ENCODE measurements around the gene MAP2K7.
"Not testable (repeated sequence)": the region's sequence is repeated elsewhere in the genome, so short reads cannot be mapped to it uniquely, and the experiment has no call there.

Gene MAP2K7

DNA sequence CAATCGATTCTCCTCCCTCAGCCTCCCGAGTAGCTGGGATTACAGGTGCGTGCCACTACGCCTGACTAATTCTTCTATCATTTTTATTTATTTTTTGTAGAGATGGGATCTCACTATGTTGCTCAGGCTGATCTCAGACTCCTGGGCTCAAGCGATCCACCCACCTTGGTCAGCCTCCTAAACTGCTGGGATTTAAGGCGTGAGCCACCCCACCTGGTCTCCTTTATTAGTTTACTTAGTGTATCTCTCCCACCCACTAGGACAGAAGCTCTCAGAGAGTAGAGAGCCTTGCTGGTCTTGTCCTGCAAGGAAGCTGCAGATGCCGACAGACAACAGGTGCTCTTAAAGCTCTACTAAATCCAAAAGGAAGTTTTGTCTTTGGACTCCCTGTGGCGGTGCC, 17.9 kb upstream of the MAP2K7 start:
- DNase-seq: no peak

DNA sequence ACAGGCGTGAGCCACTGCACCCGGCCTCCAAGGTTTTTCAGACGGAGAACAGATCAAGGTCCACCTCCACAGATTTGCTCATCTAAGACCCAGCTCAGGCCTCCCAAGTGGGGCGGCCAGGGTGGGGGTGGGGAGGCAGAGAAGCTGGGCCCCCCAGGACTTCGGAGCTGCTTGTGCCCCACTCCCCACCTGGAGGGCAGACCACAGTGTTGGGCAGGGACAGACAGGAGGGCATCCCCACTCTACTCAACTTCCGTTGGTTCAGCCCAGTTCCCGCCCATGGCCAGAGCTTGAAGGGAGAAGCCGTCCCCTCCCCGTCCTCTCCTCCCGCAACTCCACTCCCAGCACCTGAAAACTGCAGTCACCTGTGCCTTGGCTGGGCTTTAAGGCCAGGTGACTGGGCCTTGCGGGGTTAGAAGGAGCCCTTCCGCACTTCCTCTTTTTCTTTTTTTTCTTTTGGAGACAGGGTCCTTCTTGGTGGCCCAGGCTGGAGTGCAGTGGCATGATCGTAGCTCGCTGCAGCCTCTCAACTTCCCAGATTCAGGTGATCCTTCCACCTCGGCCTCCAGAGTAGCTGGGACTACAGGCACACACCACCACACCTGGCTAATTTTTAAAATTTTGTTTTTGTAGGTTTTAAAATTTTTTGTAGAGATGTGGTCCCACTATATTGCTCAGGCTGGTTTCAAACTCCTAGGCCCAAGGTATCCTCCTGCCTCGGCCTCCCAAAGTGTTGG, 16.1 kb upstream of the MAP2K7 start:
- DNase-seq: no peak

DNA sequence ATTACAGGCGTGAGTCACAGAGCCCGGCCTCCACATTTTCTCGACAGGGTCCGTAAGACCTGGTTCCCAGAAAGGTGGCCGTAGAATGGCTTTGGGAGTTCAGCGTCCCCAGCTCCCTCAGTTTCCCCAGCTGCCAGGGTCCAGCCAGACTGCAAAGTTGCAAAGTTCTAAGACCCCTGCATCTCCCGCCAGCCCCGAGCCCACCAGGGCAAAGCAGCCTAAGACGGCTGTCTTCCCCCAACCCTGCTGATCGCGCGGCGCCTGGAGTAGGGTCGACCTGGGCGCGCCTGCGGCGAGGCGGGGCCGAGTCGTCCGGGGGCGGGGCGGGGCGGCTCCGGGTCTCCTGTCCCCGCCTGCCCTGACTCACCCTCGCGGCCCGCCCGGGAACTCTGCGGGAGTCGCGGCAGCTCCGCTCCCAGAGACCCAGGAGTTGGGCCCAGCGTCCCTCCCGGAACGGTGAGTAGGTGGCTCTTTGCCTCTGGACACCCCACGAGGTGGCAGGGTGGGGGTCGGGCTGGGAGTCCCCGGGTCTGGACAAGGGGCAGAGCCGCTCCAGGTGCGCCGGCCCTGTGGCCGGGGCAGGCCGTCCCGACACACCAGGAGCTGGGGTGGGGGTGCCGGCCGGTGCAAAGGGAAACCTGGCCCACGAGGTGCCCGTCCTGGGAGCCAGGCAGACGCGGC, 15.4 kb upstream of the MAP2K7 start, which contains the start of gene LRRC8E:
TSS of gene LRRC8E (plus strand) at position 366 of the 681 bp plus-strand sequence. CDS start 7,094 bp downstream, outside the sequence.
- peak; percentile 40 for DNase-seq

GRCh38 chr19:7888826-7889217, 14.9 kb upstream of the MAP2K7 start:
- DNase-seq: no peak

DNA sequence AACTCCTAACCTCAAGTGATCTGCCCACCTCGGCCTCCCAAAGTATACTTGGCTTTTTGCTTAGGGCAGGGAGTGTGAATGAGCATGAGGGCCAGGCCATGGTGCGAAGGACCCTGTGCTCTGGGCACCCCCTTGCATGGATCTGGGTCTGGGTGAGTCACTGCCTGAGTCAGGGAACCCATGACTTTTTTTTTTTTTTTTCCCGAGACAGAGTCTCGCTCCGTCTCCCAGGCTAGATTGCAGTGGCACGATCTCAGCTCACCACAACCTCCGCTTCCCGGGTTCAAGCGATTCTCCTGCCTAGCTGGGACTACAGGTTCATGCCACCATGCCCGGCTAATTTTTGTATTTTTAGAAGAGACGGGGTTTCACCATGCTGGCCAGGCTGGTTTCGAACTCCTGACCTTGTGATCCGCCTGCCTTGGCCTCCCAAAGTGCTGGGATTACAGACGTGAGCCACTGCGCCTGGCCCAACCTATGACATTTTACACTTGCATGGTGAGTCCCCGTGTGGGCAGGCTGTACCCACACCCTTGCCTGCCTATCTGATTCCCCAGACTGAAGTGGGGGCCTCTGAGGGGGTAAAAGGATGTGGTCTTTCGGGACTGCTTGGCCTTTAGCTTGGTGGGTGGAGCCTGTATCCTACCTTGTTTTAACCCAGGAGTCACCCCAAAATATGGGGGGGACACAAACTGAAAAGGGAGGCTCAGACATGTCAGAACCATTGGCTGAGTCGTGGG, 10.1 kb upstream of the MAP2K7 start:
- DNase-seq: not testable (repeated sequence)

- DNase-seq: no peak
These were observed 8.9 kb upstream of the MAP2K7 start for GRCh38 chr19:7894612-7895309.

DNA sequence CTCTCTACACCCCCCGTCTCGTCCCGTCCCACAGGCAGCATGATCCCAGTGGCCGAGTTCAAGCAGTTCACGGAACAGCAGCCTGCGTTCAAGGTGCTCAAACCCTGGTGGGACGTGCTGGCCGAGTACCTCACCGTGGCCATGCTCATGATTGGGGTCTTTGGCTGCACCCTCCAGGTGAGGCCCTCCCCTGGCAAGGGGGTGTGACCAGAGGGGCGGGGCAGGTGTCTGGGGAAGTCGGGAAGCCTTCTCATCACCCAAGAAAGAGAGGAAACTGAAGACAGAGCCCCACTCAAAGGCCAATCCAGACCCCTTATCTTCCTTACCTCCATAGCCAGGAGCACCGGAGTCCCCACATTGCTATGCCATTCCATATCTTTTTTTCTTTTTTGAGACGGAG, 8.1 kb upstream of the MAP2K7 start:
- no peak for DNase-seq

GRCh38 chr19:7897292-7897691, 6.4 kb upstream of the MAP2K7 start:
- no peak for DNase-seq

DNA sequence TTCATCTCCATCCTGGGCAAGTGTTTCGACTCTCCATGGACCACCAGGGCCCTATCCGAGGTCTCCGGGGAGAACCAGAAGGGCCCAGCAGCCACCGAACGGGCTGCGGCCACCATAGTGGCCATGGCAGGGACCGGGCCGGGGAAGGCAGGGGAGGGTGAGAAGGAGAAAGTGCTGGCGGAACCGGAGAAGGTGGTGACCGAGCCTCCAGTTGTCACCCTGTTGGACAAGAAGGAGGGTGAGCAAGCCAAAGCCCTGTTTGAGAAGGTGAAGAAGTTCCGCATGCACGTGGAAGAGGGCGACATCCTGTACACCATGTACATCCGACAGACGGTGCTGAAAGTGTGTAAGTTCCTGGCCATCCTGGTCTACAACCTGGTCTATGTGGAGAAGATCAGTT, 4.7 kb upstream of the MAP2K7 start:
- no peak for DNase-seq

DNA sequence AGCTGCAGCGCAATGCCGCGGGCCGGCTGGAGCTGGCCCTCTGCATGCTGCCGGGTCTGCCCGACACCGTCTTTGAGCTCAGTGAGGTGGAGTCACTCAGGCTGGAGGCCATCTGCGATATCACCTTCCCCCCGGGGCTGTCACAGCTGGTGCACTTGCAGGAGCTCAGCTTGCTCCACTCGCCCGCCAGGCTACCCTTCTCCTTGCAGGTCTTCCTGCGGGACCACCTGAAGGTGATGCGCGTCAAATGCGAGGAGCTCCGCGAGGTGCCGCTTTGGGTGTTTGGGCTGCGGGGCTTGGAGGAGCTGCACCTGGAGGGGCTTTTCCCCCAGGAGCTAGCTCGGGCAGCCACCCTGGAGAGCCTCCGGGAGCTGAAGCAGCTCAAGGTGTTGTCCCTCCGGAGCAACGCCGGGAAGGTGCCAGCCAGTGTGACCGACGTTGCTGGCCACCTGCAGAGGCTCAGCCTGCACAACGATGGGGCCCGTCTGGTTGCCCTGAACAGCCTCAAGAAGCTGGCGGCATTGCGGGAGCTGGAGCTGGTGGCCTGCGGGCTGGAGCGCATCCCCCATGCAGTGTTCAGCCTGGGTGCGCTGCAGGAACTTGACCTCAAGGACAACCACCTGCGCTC, 3.8 kb upstream of the MAP2K7 start:
- no peak for DNase-seq

DNA sequence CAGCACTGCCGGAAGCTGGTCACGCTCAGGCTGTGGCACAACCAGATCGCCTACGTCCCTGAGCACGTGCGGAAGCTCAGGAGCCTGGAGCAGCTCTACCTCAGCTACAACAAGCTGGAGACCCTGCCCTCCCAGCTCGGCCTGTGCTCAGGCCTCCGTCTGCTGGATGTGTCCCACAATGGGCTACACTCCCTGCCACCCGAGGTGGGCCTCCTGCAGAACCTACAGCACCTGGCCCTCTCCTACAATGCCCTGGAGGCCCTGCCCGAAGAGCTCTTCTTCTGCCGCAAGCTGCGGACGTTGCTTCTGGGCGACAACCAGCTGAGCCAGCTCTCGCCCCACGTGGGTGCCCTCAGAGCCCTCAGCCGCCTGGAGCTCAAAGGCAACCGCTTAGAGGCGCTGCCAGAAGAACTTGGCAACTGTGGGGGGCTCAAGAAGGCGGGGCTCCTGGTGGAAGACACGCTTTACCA, 3.2 kb upstream of the MAP2K7 start:
- no peak for DNase-seq

- no peak for DNase-seq
These were observed 2.7 kb upstream of the MAP2K7 start for GRCh38 chr19:7900931-7901330.

DNA sequence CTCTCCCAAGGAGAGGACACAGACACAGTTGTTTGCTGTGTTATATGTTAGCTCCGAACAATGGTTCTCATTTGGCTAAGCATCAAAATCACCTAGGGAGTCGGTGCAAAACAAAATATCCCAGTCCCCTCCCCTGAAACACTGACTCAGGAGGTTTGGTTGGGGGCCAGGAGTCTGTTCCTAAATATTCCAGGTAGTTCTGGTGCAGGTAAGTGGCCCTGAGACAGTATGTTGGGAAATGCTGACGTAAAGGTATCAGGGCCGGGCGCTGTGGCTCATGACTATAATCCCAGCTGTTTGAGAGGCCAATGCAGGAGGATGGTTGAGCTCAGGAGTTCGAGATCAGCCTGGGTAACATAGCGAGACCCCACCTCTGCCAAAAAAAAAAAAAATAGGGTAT, 2.3 kb upstream of the MAP2K7 start:
- no peak for DNase-seq

DNA sequence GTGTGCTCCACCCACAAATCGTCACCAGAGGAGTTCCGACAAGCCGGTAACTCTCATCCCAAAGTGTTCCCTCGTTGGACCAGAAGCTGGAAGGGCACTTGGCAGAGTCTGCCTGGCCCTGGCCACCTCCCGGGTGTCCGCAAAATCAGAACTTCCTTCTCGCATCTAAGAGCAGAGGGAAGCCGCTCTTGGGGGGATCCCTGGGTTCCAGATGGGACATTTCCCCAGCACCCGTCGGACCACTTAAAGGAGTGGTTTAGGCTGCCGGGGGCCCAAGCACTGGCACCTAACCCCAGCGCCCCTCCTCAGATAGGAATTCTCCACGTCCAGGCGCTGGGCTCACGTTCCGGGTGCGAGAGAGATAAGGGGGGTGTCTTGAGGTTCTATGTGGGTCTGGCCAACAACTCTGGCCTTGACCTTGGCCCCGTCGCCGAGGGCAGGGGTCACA, 857 bp upstream of the MAP2K7 start:
- peak; percentile 56 for DNase-seq

DNA sequence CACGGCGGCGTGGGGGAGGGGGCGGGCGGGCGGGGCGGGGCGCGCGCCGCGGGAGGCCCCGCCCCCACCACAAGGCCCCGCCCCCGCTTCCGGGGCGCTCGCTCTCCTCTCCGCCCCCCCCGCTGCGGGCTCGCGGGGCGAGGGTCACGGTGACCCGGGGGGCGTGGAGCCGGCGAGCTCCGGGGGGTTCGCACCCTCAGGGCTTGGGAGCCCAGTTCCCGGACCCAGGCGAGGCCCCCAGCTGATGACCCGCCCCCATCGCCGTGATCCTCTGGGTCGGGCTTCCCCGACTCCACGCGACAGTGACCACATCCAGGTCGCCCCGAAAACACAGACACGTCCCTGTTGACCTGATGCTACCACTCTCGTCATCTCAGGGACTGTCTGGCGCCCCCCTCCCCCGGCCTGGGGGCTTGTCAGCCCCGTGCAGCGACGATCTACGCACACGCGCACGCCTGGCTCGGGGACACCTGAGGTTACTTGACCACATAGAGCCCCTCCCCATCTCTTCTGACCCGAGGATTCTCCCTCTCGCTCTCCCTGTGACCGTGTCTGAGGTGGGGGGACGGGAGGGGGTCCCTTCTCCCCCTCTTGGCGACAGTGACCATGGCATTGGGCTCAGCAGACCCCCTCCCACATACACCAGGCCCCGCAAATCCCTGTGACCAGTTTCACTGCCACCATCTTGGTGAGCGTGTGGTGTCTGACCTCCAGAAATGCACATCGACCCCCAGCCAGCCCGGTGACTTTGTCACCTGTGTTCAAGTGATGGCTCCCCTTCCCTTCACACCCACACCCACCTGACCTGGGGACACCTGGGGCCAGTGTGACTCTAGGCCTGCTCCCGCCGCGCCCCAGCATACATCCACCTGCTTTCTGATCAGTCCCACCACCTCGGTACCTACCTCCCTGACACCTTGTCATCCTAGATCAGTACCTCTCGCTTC, 670 bp downstream of the MAP2K7 start:
- peak; percentile 76 for DNase-seq

DNA sequence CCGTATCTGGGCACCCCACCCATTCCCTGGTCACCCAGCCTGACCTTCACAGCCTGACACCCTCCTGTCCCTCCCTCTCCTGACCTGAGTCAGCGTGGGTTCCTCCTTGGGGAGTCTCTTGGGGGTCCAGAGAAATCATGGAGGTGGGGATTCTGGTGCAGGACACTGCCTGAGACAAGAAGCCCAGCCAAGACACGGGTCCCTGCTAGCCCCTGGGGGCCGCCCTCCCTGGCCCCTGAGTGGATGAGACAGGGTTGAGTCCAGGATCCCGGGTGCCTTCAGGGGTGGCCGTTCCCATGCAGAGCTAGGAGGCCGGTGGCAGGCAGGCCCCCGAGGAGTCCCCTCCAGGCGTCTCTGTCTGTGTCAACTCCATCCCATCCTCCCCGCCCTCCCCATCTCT, 1.6 kb downstream of the MAP2K7 start:
- no peak for DNase-seq

- DNase-seq: no peak
These were observed 2.2 kb downstream of the MAP2K7 start for GRCh38 chr19:7905859-7906258.

DNA sequence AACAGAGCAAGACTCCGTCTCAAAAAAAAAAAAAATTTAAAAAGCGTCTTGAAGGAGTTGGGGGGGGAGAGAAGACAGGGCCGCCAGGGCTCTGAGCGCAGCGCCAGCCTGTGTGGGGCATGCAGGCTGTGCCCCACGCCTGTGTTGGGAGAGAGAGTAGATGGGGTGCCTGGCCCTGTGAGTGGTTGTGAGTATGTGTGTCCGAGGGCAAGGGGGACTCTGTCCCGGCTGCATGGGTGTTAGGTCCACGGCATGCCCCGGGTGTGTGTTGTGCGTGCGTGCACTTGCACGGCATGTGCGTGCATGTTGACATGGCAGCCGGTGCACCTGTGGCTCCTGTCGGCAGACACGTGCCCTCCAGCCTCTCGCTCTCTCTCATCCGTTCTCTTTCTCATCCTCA, 3.4 kb downstream of the MAP2K7 start:
- no peak for DNase-seq

- no peak for DNase-seq
These were observed 3.9 kb downstream of the MAP2K7 start for GRCh38 chr19:7907544-7907943.

GRCh38 chr19:7908078-7908699, 4.5 kb downstream of the MAP2K7 start:
- DNase-seq: no peak

All from OCI-M1 (cell line).